Omental fat pad (tissue), 4 donors: ENCODE measurements around the gene SYT17. TPM values are rescaled to one million over a fixed set of nuclear protein-coding genes. Genes with fewer than 3 reads are reported as not detected.

Experiments
- ATAC-seq: fragments of 150-250 bp; one replicate; pipeline ENCODE4 v1.9.1; 2016; ENCODE audit warnings: mild to moderate bottlenecking, moderate library complexity; ENCODE audit not compliant: low FRiP score
- DNase-seq: peaks from one replicate; pipeline ENCODE4 v3.0.0-alpha.2; 2019; ENCODE audit warnings: low spot score
- CTCF ChIP-seq, 3 donors: fragments of 450-650 bp; IDR thresholded peaks; one replicate each; pipeline ENCODE4 v1.5.1; 2016 to 2017; ENCODE audit warnings: antibody characterized with exemption in 3 of 3, mild to moderate bottlenecking in 3 of 3, moderate library complexity in 2 of 3
- total RNA-seq, 4 donors: library from RNA; depleted of rRNA; stranded (reverse); fragments of >200 nt; gene quantifications; one replicate each; pipeline ENCODE4 v1.1.0, GENCODE V29; 2016

The SYT17 gene
- total RNA-seq, 4 donors from 2014 or later, result 3.0 to 15.9 (median 7.1) TPM

- ATAC-seq, result no peak
- TF ChIP-seq CTCF (IDR thresholded peaks at IDR 0.05), result no peak
Measured at GRCh38 chr16:19289811-19290485, 121.9 kb downstream of the SYT17 start.

GRCh38 chr16:19290860-19291259, 122.8 kb downstream of the SYT17 start:
- no peak for ATAC-seq
- no peak for TF ChIP-seq CTCF (IDR thresholded peaks at IDR 0.05)
- no peak for DNase-seq

More at GRCh38 chr16:19289811-19290485, 121.9 kb downstream of the SYT17 start:
- DNase-seq, result no peak

GRCh38 chr16:19291475-19291874, 123.4 kb downstream of the SYT17 start:
- ATAC-seq (no peak), DNase-seq (no peak)
- TF ChIP-seq CTCF (IDR thresholded peaks at IDR 0.05), result no peak

GRCh38 chr16:19292186-19292585, 124.1 kb downstream of the SYT17 start:
- DNase-seq (no peak), ATAC-seq (no peak)
- TF ChIP-seq CTCF (IDR thresholded peaks at IDR 0.05), result no peak

GRCh38 chr16:19294156-19294649, 126.2 kb downstream of the SYT17 start:
- TF ChIP-seq CTCF (IDR thresholded peaks at IDR 0.05), result no peak
- DNase-seq (no peak), ATAC-seq (no peak)

GRCh38 chr16:19295393-19295792, 127.4 kb downstream of the SYT17 start:
- TF ChIP-seq CTCF (IDR thresholded peaks at IDR 0.05), result no peak
- DNase-seq (no peak), ATAC-seq (no peak)

- no peak for TF ChIP-seq CTCF (IDR thresholded peaks at IDR 0.05)
- ATAC-seq, result no peak
- DNase-seq, result no peak
Measured at GRCh38 chr16:19297454-19297853, 129.4 kb downstream of the SYT17 start.
